T-helper 1 cell treated with Interleukin-12 subunit alpha and Interleukin-12 subunit beta and Interleukin-4 antibody, amounts not matched to agents 30 μg/mL and 1 μg/mL, for 36 hours (primary cell): ENCODE data around the gene ANO2.

Experiments
- H3K27ac Mint-ChIP-seq: one replicate; pipeline ENCODE4 v1.8.0; 2021; ENCODE audit warnings: mild to moderate bottlenecking, mixed read lengths
- H3K27me3 Mint-ChIP-seq: one replicate; pipeline ENCODE4 v1.8.0; 2021; ENCODE audit warnings: low read depth, mixed read lengths
- H3K36me3 Mint-ChIP-seq: one replicate; pipeline ENCODE4 v1.8.0; 2021; ENCODE audit warnings: low read depth, mixed read lengths
- H3K4me1 Mint-ChIP-seq: one replicate; pipeline ENCODE4 v1.8.0; 2021; ENCODE audit warnings: low read depth, mixed read lengths
- H3K4me3 Mint-ChIP-seq: one replicate; pipeline ENCODE4 v1.8.0; 2021; ENCODE audit warnings: mild to moderate bottlenecking, moderate library complexity, mixed read lengths
- H3K9me3 Mint-ChIP-seq: one replicate; pipeline ENCODE4 v1.8.0; 2021; ENCODE audit warnings: mixed read lengths

The ANO2 gene

DNA sequence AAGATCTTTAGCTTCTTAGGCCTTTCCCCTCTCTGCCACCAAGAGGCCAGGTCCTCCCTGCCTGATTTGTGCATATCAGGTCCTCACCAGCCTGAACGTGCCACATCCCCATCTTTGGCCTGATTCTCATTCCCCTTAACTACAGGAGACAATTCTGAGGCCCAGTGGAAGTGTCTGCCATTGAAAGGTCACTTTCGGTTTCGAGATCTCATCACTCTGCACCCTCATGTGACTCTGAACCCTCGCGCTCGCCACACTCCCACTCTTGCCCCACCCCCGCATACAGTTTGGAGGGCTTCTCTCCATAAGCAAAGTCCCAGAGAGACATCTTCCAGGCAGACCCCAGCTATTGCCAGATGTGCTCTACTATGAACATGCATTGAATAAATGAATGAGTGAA, 324.2 kb downstream of the ANO2 start:
- Mint-ChIP-seq H3K27ac (no peak overlapping the region), H3K27me3 (no peaks in the 10 kb centered on the region), H3K4me3 (no peak overlapping the region), H3K9me3 (no peaks in the 10 kb centered on the region), H3K4me1 (no peaks in the 10 kb centered on the region), H3K36me3 (no peaks in the 10 kb centered on the region)

- no peaks in the 10 kb centered on the region for H3K4me1 Mint-ChIP-seq
- H3K4me3 Mint-ChIP-seq, result no peak overlapping the region
- no peaks in the 10 kb centered on the region for H3K27me3 Mint-ChIP-seq
- no peaks in the 10 kb centered on the region for H3K9me3 Mint-ChIP-seq
- no peak overlapping the region for H3K27ac Mint-ChIP-seq
- H3K36me3 Mint-ChIP-seq, result no peaks in the 10 kb centered on the region
Measured at GRCh38 chr12:5619628-5620027, 325.4 kb downstream of the ANO2 start.

- Mint-ChIP-seq H3K4me1 (no peaks in the 10 kb centered on the region), H3K9me3 (no peaks in the 10 kb centered on the region)
Measured at GRCh38 chr12:5616854-5617253, 328.2 kb downstream of the ANO2 start.

DNA sequence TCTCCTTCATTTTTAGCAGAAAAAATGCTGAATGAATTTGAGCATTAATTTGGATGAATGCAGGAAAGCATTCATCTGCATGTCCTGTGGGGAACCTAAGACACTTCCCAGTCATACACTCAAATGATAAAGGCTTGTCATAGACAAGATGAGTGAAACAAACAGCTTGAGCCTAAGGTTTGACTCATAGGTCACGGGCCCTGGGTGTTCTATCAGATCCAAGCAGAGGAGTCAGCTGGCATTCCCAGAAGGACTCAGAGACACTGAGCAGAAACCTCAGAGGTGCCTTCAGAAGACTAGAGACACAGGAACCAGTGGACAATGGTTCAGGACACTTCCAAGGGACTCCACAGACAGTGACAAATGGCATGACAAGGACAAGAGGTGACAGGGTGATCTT, 329.3 kb downstream of the ANO2 start:
- Mint-ChIP-seq H3K9me3 (no peaks in the 10 kb centered on the region), H3K27ac (no peak overlapping the region), H3K4me1 (no peaks in the 10 kb centered on the region), H3K27me3 (no peaks in the 10 kb centered on the region), H3K4me3 (no peak overlapping the region), H3K36me3 (no peaks in the 10 kb centered on the region)

More at GRCh38 chr12:5616854-5617253, 328.2 kb downstream of the ANO2 start:
- Mint-ChIP-seq H3K36me3 (no peaks in the 10 kb centered on the region), H3K4me3 (no peak overlapping the region), H3K27ac (no peak overlapping the region), H3K27me3 (no peaks in the 10 kb centered on the region)

GRCh38 chr12:5614256-5614655, 330.8 kb downstream of the ANO2 start:
- Mint-ChIP-seq H3K4me3 (no peak overlapping the region), H3K9me3 (no peaks in the 10 kb centered on the region), H3K4me1 (no peaks in the 10 kb centered on the region), H3K36me3 (no peaks in the 10 kb centered on the region), H3K27ac (no peak overlapping the region), H3K27me3 (no peaks in the 10 kb centered on the region)

- Mint-ChIP-seq H3K27me3 (no peaks in the 10 kb centered on the region), H3K36me3 (no peaks in the 10 kb centered on the region), H3K4me3 (no peak overlapping the region), H3K4me1 (no peaks in the 10 kb centered on the region), H3K27ac (no peak overlapping the region), H3K9me3 (no peaks in the 10 kb centered on the region)
Measured at GRCh38 chr12:5612556-5613410, 332.3 kb downstream of the ANO2 start.

DNA sequence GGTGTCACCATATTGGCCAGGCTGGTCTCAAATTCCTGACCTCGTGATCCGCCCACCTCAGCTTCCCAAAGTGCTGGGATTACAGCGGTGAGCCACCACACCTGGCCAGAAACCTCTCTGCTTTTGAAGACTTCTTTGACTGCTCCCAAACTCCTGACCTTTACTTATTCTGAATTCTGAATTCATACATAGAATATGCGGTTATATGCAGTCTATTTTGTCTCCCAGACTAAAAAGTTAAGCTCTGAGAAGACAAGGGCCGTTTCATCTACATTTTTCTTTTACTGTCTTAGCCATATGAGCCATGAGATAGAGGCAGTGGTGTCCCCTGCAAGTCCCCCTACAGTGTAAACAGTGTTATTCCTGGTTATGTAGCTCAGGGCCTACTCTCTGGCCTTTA, 333.9 kb downstream of the ANO2 start:
- H3K27me3 Mint-ChIP-seq, result no peaks in the 10 kb centered on the region
- H3K4me3 Mint-ChIP-seq, result no peak overlapping the region
- H3K36me3 Mint-ChIP-seq, result no peaks in the 10 kb centered on the region
- H3K4me1 Mint-ChIP-seq, result no peaks in the 10 kb centered on the region
- no peaks in the 10 kb centered on the region for H3K9me3 Mint-ChIP-seq
- H3K27ac Mint-ChIP-seq, result no peak overlapping the region

- Mint-ChIP-seq H3K27ac (no peak overlapping the region), H3K4me3 (no peak overlapping the region), H3K4me1 (no peaks in the 10 kb centered on the region), H3K9me3 (no peaks in the 10 kb centered on the region), H3K27me3 (peaks cover 6% of the 10 kb centered on the region), H3K36me3 (no peaks in the 10 kb centered on the region)
Measured at GRCh38 chr12:5599378-5599777, 345.7 kb downstream of the ANO2 start.

GRCh38 chr12:5593998-5594397, 351.1 kb downstream of the ANO2 start:
- Mint-ChIP-seq H3K27me3 (peaks cover 6% of the 10 kb centered on the region), H3K36me3 (no peaks in the 10 kb centered on the region), H3K4me3 (no peak overlapping the region), H3K27ac (no peak overlapping the region), H3K9me3 (no peaks in the 10 kb centered on the region), H3K4me1 (no peaks in the 10 kb centered on the region)

GRCh38 chr12:5593086-5593485, 352.0 kb downstream of the ANO2 start:
- Mint-ChIP-seq H3K27ac (no peak overlapping the region), H3K4me1 (no peaks in the 10 kb centered on the region), H3K9me3 (no peaks in the 10 kb centered on the region), H3K4me3 (no peak overlapping the region), H3K36me3 (no peaks in the 10 kb centered on the region), H3K27me3 (peaks cover 3% of the 10 kb centered on the region)

DNA sequence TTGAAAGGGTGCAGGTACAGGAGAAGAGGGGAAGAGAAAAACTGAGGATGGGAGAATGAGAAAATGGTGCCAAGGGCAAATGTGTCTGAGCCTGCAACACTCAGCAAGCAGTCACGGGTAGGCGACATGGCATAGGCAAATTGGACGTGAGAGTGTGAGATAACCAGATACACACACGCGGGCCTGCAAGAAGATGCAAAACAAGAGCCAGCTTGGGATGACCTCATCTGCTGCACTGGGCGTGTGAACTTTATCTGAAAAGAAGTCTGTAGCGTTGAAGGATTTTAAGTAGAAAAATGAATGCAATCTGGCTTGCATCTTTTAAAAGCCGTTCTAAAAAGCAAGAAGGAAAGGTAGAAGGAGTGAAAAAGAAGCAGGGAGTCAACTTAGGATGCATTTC, 352.7 kb downstream of the ANO2 start:
- Mint-ChIP-seq H3K4me3 (no peak overlapping the region), H3K9me3 (no peaks in the 10 kb centered on the region), H3K27ac (no peak overlapping the region), H3K36me3 (no peaks in the 10 kb centered on the region), H3K4me1 (no peaks in the 10 kb centered on the region), H3K27me3 (peaks cover 3% of the 10 kb centered on the region)

DNA sequence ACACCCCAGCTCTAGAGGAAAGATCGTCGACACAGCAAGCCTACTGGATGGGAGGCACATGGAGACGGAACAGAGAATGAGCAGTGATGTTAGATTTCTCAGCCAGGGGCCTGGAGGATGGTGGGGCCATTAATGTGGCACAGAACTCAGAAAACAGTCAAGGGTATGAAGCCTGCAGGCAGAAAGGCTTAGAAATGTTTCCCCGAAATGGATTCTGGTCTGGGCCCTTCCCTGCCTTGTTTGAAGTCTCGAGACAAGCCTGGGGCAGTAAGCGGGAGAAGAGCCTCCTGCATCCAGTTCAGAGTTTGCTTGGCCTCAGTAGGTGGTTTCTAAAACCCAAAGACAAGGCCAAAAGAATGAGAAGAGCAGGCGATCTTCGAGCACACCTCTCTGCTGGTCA, 354.7 kb downstream of the ANO2 start:
- no peaks in the 10 kb centered on the region for H3K4me1 Mint-ChIP-seq
- H3K36me3 Mint-ChIP-seq, result no peaks in the 10 kb centered on the region
- H3K27ac Mint-ChIP-seq, result no peak overlapping the region
- H3K9me3 Mint-ChIP-seq, result no peaks in the 10 kb centered on the region
- no peak overlapping the region for H3K4me3 Mint-ChIP-seq
- no peaks in the 10 kb centered on the region for H3K27me3 Mint-ChIP-seq

- Mint-ChIP-seq H3K4me1 (no peaks in the 10 kb centered on the region), H3K27ac (no peak overlapping the region), H3K27me3 (no peaks in the 10 kb centered on the region), H3K9me3 (no peaks in the 10 kb centered on the region), H3K4me3 (no peak overlapping the region), H3K36me3 (no peaks in the 10 kb centered on the region)
Measured at GRCh38 chr12:5589054-5589453, 356.0 kb downstream of the ANO2 start.

- no peaks in the 10 kb centered on the region for H3K4me1 Mint-ChIP-seq
- no peaks in the 10 kb centered on the region for H3K9me3 Mint-ChIP-seq
- no peak overlapping the region for H3K4me3 Mint-ChIP-seq
- no peak overlapping the region for H3K27ac Mint-ChIP-seq
- no peaks in the 10 kb centered on the region for H3K36me3 Mint-ChIP-seq
- no peaks in the 10 kb centered on the region for H3K27me3 Mint-ChIP-seq
Measured at GRCh38 chr12:5588591-5588990, 356.5 kb downstream of the ANO2 start.

GRCh38 chr12:5588176-5588575, 356.9 kb downstream of the ANO2 start:
- Mint-ChIP-seq H3K27ac (no peak overlapping the region), H3K4me1 (no peaks in the 10 kb centered on the region), H3K36me3 (no peaks in the 10 kb centered on the region), H3K9me3 (no peaks in the 10 kb centered on the region), H3K4me3 (no peak overlapping the region), H3K27me3 (no peaks in the 10 kb centered on the region)
